ENCODE data around the gene IRAK2. TPM values are rescaled to one million over a fixed set of nuclear protein-coding genes. Genes with fewer than 3 reads are reported as not detected.

The IRAK2 gene
- total and polyA plus RNA-seq, 2 of the 8 experiments (the other 6 are each of a cell fraction or from before 2014, with no cell fraction given): 1.5 TPM

GRCh38 chr3:10142707-10143560 is 21.8 kb upstream of the IRAK2 start:
- Histone ChIP-seq H2AK5ac (ENCODE audit: low read depth, low read length) (0 out of 2 replicates have a peak overlapping the region, but pooled peaks have one; percentile 1), H4K20me1 (replicated peaks in 1 of 2; ENCODE audit: control insufficient read depth in 1 of 2, insufficient read depth in 2 of 2, low read length in 2 of 2) (peaks cover 3 to 5% of the 10 kb centered on the region in 2 experiments), H3K79me2 (ENCODE audit: control insufficient read depth in 1 of 2, insufficient read depth in 2 of 2, low read length in 2 of 2) (peaks cover 0 to 43% of the 10 kb centered on the region in 2 experiments; a peak in 3 of 4 replicates), H3K4ac (replicated peaks; ENCODE audit: insufficient read length, low read depth, low read length) (no peak overlapping the region), H3K4me1 (replicated peaks in 1 of 4; ENCODE audit: control insufficient read depth in 3 of 4, insufficient read depth in 4 of 4, low read length in 3 of 4) (peaks cover 0 to 5% (median 2%) of the 10 kb centered on the region in 4 experiments; a peak in 2 of 7 replicates), H3K27ac (ENCODE audit: low read depth, low read length) (no peak overlapping the region), H2BK15ac (ENCODE audit: low read length) (no peak overlapping the region), H2BK5ac (ENCODE audit: low read depth, low read length) (no peak overlapping the region), H2AFZ (ENCODE audit: low read length) (no peak overlapping the region), H2BK12ac (ENCODE audit: low read depth, low read length) (no peak overlapping the region), H3K56ac (replicated peaks; ENCODE audit: insufficient read length, low read depth, low read length) (no peak overlapping the region), H4K8ac (ENCODE audit: extremely low read depth, insufficient read depth, low read length) (peak overlapping the region; percentile 78; the same call in 1 of the 2 replicates), H3K14ac (ENCODE audit: insufficient read length) (no peak overlapping the region), H2BK120ac (replicated peaks; ENCODE audit: low read depth, low read length) (no peak overlapping the region), H3K79me1 (ENCODE audit: low read depth, low read length) (no peaks in the 10 kb centered on the region; the same call in 1 of the 2 replicates), H3K9me3 (ENCODE audit: insufficient read depth in 2 of 2, low read depth in 1 of 2, low read length in 1 of 2) (no peaks in the 10 kb centered on the region), H4K91ac (replicated peaks; ENCODE audit: insufficient read length, low read length) (no peak overlapping the region), H4K5ac (ENCODE audit: insufficient read length, low read depth, low read length) (no peak overlapping the region), H3K18ac (ENCODE audit: extremely low read depth, low read length) (peak overlapping the region; percentile 24; the same call in 1 of the 2 replicates), H3K4me2 (ENCODE audit: insufficient read depth in 1 of 2, low read depth in 2 of 2, low read length in 2 of 2) (peak overlapping the region; percentile 60 to 75), H3K23me2 (ENCODE audit: low read depth, low read length) (peaks cover 7% of the 10 kb centered on the region; the same call in 1 of the 2 replicates), H3K23ac (ENCODE audit: insufficient read length) (no peak overlapping the region), H2BK20ac (ENCODE audit: low read length) (no peak overlapping the region), H3K36me3 (ENCODE audit: control insufficient read depth in 2 of 4, insufficient read depth in 4 of 4, low read length in 3 of 4) (peaks cover 0 to 8% (median 1%) of the 10 kb centered on the region in 4 experiments; a peak in 4 of 8 replicates), H3K4me3 (ENCODE audit: extremely low read depth in 1 of 4, insufficient read depth in 2 of 4, low read depth in 3 of 4, low read length in 4 of 4) (peak overlapping the region; percentile 67 to 96 (median 73)), H3K27me3 (replicated peaks in 1 of 4; ENCODE audit: control insufficient read depth in 3 of 4, extremely low read depth in 1 of 4, insufficient read depth in 3 of 4, low read length in 3 of 4) (no peaks in the 10 kb centered on the region), H3K9ac (replicated peaks in 1 of 4; ENCODE audit: extremely low read depth in 1 of 4, low read depth in 3 of 4, low read length in 3 of 4) (no peak overlapping the region; a peak in 1 of 7 replicates)
- ChIA-PET CTCF (ENCODE audit: partially characterized antibody) (interaction anchor here (0.6 to 1.4 kb wide), 3 partner anchors 50 to 121 kb away, joined by 3 read pairs; no protein-coding TSS in a partner anchor), POLR2A (ENCODE audit: partially characterized antibody) (interaction anchor here (0.7 to 1.5 kb wide), 7 partner anchors 17 to 179 kb away, joined by 3 to 6 read pairs (median 3); partner anchors contain the start of gene SEC13)
- 86% methylated on average over 29 of the region's 29 CpGs; no CpG with 5 or more reads in 1 of the 2 experiments for WGBS, 2 experiments (ENCODE audit: extremely low coverage in 1 of 2, insufficient coverage in 1 of 2, insufficient read length in 1 of 2, insufficient replicate concordance in 2 of 2, low coverage in 1 of 2, low lambda C conversion rate in 2 of 2, missing lambda C conversion rate in 1 of 2)
- FAIRE-seq (no peak), DNase-seq (ENCODE audit: low read depth in 1 of 2, low spot score in 2 of 2) (no peak)
- no peak for TF ChIP-seq TEAD4 (IDR thresholded peaks at IDR 0.05; ENCODE audit: low read depth, low read length)
- TF ChIP-seq CEBPB (IDR thresholded peaks at IDR 0.05; ENCODE audit: low read depth, low read length): peak; percentile 27; the same call in 1 of the 2 replicates
- TF ChIP-seq CBX5 (IDR thresholded peaks at IDR 0.05; ENCODE audit: low read depth, low read length): no peak
- TF ChIP-seq ATF3 (IDR thresholded peaks at IDR 0.05; ENCODE audit: insufficient read depth, low read depth, low read length): no peak
- TF ChIP-seq SUZ12 (IDR thresholded peaks at IDR 0.05; ENCODE audit: low read length): no peak
- TF ChIP-seq ATF2 (IDR thresholded peaks at IDR 0.05; ENCODE audit: low read length): no peak
- TF ChIP-seq SIRT6 (IDR thresholded peaks at IDR 0.05; ENCODE audit: low read length): no peak
- TF ChIP-seq SP4 (IDR thresholded peaks at IDR 0.05; ENCODE audit: low read length): no peak

Data from H1 (cell line).